Caki2 (cell line): ENCODE measurements around the gene MYH11. TPM values are rescaled to one million over a fixed set of nuclear protein-coding genes. Genes with fewer than 3 reads are reported as not detected.
"Not testable (repeated sequence)": the region's sequence is repeated elsewhere in the genome, so short reads cannot be mapped to it uniquely, and the experiment has no call there.

Source experiments
- DNase-seq: peaks from one replicate; pipeline ENCODE4 v3.0.0-alpha.2; 2015; ENCODE audit warnings: low read depth
- in situ Hi-C: cut with HindIII; loops from 2 replicates; pipeline ENCODE4 v1.10.0; 2016; ENCODE audit warnings: low sequenced_read_pairs, low pct_unique_long_range_greater_than_20kb, mixed read lengths
- total RNA-seq: library from RNA; depleted of rRNA; stranded (reverse); fragments of >200 nt; shearing (Covaris generic); gene quantifications from 2 replicates; pipeline ENCODE4 v1.2.3, GENCODE V29; 2014; ENCODE audit warnings: low replicate concordance

Gene MYH11
- total RNA-seq, 1 experiment from 2014 or later, result not detected

GRCh38 chr16:15790458-15790857, 66.4 kb downstream of the MYH11 start:
- no peak for DNase-seq
- in situ Hi-C loops, result no loop called here

GRCh38 chr16:15789816-15790215, 67.0 kb downstream of the MYH11 start:
- DNase-seq, in situ Hi-C loops: not testable (repeated sequence)

GRCh38 chr16:15788846-15789239, 68.0 kb downstream of the MYH11 start:
- DNase-seq, result no peak
- in situ Hi-C loops, result no loop called here

GRCh38 chr16:15786501-15786900, 70.3 kb downstream of the MYH11 start:
- DNase-seq, result no peak
- in situ Hi-C loops, result no loop called here

GRCh38 chr16:15785386-15786059, 71.3 kb downstream of the MYH11 start:
- in situ Hi-C loops, result no loop called here
- DNase-seq, result no peak

GRCh38 chr16:15783985-15784384, 72.8 kb downstream of the MYH11 start:
- no peak for DNase-seq
- in situ Hi-C loops, result no loop called here

- no peak for DNase-seq
- in situ Hi-C loops, result no loop called here
Measured at GRCh38 chr16:15782573-15783365, 74.1 kb downstream of the MYH11 start.

- in situ Hi-C loops, result no loop called here
- DNase-seq, result no peak
Measured at GRCh38 chr16:15781650-15782049, 75.2 kb downstream of the MYH11 start.

GRCh38 chr16:15780805-15781204, 76.0 kb downstream of the MYH11 start:
- in situ Hi-C loops, result no loop called here
- no peak for DNase-seq

- DNase-seq, result no peak
- in situ Hi-C loops, result no loop called here
Measured at GRCh38 chr16:15779664-15780351, 77.0 kb downstream of the MYH11 start.

GRCh38 chr16:15778999-15779614, 77.7 kb downstream of the MYH11 start:
- in situ Hi-C loops, result no loop called here
- no peak for DNase-seq

- DNase-seq, result no peak
- in situ Hi-C loops, result no loop called here
Measured at GRCh38 chr16:15778204-15778743, 78.6 kb downstream of the MYH11 start.

GRCh38 chr16:15777533-15778203, 79.2 kb downstream of the MYH11 start:
- DNase-seq, result peak; percentile 30
- in situ Hi-C loops, result no loop called here

- in situ Hi-C loops, result no loop called here
- no peak for DNase-seq
Measured at GRCh38 chr16:15776572-15776971, 80.3 kb downstream of the MYH11 start.

- DNase-seq, result no peak
- in situ Hi-C loops, result no loop called here
Measured at GRCh38 chr16:15775663-15776304, 81.0 kb downstream of the MYH11 start.

GRCh38 chr16:15775209-15775608, 81.6 kb downstream of the MYH11 start:
- DNase-seq, result peak; percentile 44
- in situ Hi-C loops, result no loop called here

- in situ Hi-C loops, result no loop called here
- DNase-seq, result no peak
Measured at GRCh38 chr16:15773968-15774367, 82.9 kb downstream of the MYH11 start.
